GM21423 (cell line): ENCODE measurements around the gene PAM.
A peak's percentile ranks its signal among the peaks of the same experiment; 100 is the strongest.

Experiments used
- ATAC-seq: cut with Tn5 transposase; IDR thresholded peaks from one replicate; pipeline ENCODE4 v1.9.1; 2021; ENCODE audit warnings: mild to moderate bottlenecking, moderate library complexity; ENCODE audit not compliant: unreplicated experiment

PAM gene

DNA sequence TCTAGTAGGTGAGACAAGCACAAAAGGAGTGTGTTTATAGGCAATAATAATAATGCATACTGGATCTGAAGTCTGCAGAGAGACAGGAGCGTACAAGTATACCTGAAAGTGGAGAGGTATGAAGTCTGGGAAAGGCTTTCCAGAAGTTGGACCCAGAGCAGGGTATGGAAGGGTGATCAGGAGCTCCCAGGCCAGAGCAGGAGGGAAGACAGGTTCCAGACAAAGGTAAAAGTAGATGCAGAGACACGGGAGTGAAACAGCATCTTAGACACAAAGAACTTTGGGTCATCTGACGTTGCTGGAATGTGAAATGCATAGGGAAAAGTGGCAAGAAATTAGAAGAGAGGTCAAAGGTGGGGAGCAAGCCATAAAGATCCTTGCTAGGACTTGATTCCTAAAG, 175.1 kb downstream of the PAM start:
- ATAC-seq = no peak

DNA sequence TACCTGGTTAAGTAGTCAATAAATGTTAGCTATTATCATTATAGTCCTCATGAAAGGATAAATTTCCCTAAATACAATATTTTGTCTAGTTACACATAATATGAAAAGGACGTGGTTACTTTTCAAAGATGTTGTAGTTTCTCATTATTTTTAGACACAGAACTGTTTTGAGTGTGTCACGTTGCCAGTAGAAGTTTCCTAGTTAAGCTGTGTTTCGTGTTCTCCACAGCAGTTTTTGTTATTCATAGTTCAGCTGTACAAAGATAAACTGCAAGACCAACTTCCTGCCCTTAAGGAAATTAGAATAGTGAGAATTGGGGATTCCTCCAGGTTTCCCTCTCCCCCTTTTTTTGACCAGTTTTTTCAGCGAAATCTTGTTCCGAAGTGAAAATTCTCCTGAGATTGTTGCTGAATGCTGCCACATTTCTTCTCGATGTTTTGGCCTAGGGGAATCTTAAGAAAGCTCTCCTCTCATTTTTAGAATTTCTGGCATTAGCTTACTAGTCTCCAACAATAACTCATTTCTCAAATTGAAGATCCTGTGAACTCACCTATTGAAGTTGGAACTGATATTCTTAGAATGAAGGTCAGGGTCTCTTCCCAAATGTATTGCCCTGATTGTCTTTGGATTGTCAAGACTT, 176.1 kb downstream of the PAM start:
- ATAC-seq = no peak

DNA sequence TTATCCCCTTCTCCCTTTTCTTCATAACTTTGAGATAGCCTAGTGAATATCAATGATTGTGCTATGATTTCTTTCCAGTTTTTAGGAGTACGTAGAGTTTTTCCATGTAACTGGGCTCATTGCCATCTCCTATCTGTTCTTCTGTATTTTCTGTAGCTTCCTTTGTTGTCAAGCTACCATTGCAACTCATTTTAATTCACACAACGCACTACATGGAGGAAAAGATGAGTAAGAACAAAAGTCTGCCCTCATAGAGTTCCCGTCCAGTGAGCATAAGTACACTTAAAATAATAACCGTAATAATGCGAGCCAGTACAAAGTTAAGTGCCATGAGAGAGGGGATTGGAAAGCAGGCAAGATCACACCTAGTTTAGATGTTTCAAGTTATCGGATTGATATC, 177.7 kb downstream of the PAM start:
- ATAC-seq = no peak

DNA sequence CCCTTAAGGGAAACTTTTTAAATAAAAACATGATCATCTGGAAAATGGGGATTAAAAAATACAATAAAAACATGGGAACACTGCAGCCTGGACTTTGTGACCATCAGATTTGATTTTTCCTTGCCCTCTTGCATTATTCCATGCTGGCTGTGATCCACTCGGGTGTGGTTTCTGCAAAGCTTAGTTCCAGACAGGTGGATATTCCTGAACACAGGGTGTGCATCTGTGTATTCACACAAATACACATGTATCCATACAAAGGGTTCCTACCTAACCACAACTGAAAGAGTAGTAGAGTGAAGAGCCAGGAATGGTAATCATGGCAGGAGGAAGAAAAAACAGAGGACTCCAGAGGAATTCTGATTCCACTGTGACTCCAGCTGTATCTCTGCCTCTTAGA, 178.2 kb downstream of the PAM start:
- no peak for ATAC-seq

DNA sequence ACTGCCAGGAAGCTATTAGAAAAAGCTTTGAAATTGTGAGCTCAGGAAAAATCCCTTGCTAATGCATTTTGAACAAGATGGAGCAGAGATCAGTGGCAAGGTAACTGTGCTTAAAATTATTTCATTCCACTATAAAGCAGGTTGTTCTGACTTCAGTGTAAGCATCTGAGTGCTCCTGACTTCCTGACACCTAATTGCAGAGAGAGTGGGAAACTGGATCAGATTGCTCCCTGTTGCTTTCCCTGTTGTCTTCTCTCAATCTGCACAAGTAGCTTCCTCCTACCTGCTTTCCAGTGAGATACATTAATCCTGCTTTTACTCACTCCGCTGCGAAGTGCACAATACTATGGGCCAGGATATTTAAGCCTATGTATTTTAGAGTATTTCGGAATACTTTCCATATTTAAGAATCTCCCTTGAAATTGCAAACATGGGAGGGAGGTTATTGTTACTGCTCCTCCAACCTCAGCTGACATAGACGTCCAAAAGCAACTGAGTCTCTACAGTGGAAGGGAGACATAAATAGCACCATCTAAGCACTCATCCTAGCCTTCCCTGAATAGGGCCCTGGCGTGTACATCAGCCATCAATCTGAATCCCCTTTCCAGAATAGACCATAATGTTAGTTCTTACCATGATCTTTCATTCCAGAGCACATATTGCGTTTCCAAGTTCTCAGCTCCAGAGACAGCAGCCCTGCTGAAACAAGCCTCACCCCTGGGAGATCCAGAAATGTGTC, 178.8 kb downstream of the PAM start:
- ATAC-seq = no peak

DNA sequence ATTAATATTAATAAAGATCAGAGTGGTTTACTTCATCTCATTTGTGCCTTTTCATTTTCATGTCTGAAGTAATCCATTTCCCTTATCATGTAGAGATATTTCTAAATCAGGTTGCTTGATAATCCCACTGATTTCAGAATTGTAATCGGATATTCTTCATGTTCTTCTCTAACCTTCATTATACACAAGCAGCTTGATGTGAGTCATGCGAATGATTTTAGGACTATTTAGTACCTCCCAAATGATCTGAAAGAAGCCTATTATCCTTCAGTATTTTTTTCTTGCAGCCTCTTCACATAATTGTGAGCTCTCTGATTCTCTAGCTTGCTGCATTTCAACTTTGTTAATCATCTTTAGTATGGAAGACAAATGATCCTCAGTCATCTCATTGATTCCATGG, 182.8 kb downstream of the PAM start:
- ATAC-seq = no peak

DNA sequence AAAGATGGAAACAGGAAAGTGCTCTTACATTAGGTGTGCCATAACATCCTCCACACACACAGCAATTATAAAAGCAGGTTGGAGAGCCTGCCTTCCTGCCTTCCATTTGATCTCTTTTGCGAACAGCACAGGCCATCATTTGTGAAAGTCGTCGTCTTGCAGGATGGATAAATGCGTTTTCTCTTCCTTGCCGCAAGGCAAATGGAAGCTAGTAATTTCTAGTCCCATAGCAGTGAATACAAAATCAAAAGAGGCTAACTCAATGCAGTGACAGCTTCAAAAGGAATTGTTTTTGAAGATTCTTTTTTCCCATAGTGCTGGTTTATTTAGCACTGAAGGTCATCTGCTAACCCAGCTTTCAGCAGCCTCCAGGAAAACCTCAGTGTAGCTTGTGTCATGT, 186.0 kb downstream of the PAM start:
- ATAC-seq = no peak

DNA sequence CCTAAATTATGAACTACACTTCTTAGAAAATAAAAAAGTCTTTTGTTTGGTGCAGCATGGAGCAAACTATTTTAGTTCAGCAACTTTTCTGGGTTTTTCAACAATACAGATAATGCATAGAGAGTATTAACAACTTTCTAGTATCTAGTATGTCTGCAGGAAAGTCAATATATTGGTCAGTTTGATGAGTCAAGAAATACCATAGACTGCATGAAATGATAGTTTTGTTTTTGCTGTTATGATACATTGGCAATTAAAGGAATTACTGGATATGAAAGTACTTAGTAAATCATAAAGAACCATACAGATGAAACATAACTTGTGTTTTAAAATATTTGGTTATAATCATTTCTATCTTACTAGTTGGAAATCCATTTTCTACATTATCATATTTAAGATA, 191.3 kb downstream of the PAM start:
- no peak for ATAC-seq

DNA sequence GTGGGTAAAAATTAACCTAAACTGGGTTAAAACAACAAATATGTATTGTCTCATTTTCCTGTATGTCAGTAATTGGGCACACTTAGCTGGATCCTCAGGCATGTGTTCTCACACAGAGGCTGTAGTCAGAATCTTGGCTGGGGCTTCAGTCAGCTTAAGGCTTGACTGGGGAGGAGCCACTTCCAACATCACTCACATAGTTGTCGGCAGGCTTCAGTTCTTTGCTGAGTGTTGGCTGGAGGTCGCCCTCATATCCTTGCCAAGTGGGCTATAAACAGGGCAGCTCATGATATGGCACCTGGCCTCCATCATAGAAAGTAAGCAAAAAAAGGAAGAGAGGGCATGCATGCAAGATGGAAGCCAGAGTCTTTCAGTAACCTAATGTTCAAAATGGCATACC, 191.9 kb downstream of the PAM start:
- ATAC-seq = no peak

DNA sequence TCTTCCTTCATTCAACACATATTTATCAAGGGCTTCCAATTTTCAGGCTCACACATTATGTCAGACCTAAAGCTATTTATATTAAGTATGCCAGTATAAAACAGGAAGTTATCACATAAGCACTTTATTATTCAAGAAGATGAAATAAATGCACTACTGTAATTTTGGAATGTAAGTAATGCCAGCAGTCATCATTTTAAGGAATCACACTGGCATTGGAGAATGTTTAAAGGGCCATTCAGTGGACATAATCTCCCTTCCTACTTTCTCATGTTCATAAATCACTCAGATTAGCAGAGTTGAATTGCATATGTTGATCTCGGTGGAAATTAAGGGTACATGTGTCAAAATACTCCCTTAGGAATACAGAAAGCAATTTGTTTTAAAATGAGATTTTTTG, 200.4 kb downstream of the PAM start:
- ATAC-seq = no peak

DNA sequence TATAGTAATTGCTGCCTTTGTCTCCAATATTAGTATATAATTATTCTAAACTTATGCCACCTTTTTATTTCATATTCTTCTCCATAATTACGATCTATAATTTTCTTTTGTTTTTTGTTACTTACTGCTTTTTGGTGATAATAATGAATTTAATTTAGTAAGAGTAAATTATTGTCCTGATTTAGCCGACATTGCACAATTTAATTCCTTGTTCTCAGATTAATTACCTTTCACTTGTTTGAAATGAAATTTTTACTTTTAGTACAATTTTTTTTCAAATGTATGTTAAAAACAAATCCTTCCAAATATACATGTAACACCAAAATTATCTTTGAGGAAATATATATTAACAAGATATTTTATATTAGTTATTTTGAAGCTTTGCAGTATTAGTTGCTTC, 201.5 kb downstream of the PAM start:
- ATAC-seq = no peak

DNA sequence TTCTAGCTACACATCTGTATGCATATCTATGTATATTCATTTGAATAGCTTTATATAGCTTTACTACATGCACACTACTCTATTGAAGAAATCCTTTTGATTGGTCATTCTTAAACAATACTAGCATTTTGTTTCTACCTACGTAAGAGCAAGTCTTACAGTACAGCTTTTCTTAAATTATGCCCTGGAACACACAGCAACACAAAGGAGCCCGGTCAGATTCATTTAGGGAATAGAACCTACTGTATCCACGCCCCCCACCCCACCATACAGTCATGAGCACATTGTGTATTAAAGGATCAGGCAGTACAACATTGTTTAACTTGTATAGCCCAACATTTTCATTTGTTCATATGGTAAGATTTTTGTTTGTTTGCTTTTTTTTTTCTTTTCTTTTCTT, 202.0 kb downstream of the PAM start:
- no peak for ATAC-seq

DNA sequence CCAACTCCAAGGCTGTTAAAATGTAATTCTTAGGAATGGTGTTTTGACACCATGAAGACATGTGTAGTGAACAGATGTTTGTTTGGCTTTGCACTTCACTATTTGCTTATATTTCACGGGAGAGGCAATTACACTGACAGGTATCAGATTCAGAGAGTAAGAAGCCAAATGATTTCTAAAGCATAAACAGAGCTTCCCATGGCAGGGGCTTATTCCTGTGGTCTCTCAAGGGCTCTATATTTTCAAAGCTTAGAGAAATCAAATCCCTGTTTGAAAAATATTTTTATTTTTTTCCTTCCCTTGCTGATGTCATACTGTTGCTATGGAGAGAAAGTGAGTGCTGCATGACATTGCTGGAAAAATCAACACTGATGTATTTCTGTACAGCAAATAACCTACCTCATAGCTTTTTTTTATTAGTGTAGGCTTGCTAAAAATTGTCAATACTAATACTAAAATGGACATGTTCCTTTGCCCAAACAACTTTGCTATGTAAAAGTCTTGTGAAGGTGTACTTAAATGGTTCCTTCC, 203.4 kb downstream of the PAM start:
- ATAC-seq = no peak

DNA sequence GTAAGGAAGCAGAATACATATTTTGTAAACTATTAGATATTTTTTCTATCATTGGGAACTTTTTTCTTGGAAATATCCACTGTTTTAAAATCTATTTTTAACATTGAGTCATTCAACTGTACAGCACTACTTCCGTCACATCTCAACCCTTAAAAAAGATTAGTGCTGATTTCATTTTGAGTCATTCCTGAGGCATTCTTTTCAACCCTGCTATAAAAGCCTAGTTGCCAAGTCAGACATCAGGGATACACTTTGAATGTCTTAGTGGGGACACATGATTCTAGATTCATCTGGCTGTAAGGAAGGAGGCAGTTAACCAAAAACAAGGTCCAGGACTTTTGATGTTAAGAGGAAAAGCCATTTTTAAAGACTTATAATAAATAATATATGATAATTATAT, 203.9 kb downstream of the PAM start:
- peak; percentile 49 for ATAC-seq

DNA sequence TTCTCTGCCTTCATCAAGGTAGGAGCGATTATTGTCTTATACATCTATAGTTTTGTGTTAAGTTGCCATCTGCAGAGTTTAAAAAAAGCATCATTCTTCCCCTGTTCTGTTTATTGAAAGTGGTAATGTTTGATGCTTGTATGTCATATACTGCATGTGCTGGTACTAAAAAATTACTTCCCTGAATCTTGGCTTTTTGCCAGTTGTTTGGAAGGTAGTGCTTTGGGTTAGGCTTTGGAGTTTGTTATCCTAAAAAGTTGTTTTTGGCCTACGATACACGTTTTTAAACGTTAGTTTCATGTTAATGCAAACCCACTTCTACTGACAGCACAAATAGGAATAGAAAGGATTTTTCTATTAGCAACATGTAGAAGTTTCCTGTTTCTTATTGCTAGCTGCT, 206.6 kb downstream of the PAM start:
- no peak for ATAC-seq

DNA sequence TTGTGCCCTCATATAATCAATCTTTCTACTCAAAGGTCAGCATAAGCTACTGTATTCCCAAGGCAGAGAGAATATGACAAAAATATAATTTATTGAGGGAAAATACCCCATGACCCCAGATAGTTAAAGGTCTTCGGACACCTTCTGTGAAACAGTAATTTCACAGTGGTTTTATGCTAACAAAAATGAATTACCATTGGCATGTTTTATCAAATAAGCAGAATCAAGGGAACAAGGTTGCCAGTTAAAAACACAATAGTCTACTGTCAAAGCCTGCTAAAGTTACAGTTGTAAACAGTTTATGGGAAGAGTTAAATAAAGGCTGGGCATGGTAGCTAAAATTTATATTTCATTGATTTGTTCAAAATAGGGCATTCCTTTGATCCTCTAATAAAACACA, 210.5 kb downstream of the PAM start:
- no peak for ATAC-seq

DNA sequence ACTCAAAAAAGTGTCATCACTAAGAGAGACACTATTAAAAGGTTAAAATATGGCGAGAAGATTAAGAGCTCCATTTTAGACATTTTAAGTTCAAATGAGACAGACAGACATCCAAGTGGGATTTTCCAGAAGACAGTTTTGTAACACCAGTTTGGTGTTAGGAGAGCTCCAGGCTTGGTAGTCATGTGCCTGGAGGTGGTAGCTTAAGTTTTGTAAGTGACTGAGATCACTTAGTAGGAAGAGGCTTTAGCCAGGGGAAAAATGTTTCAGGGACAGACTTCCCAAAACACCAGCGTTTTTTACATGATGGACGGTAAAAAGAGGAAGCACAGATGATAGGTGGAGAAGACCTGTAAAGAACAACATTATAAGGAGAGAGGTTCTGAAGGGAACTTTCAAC, 214.5 kb downstream of the PAM start:
- no peak for ATAC-seq

DNA sequence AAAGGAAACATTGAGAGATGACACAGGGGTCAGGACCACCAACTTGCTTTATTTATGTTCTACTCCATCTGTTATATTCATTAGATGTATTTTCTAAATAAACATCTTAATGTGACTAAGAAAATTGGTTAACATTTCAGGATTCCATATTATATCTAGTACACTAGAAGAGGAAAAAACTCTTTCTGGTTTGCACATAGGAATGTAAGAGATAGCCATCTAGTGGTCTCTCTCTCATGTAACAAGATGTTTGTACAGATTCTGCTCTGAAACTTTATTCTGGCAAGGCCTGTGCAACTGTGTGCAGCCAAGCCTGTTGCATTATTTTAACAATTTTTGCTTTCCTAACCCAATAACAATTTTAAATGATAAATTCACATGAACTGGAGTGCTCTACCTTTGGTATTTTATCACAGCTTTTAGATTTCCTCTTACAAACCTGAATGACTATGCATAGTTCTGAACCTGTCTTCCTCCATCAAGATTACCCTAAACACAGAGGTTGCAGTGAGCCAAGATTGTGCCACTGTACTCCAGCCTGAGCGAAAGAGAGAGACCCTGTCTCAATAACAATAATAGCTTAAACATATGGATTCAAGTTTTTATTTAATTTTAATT, 216.7 kb downstream of the PAM start:
- ATAC-seq = no peak

DNA sequence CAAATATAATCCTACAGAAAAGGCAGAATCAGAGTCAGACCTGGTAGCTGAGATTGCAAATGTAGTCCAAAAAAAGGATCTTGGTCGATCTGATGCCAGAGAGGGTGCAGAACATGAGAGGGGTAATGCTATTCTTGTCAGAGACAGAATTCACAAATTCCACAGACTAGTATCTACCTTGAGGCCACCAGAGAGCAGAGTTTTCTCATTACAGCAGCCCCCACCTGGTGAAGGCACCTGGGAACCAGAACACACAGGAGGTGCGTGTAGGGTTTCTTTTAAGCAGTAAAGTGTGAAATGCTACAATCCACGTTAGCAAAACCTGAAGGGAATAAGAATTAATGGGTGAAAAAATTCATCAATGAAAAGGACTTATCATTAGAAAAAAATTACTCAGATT, 219.1 kb downstream of the PAM start:
- no peak for ATAC-seq

DNA sequence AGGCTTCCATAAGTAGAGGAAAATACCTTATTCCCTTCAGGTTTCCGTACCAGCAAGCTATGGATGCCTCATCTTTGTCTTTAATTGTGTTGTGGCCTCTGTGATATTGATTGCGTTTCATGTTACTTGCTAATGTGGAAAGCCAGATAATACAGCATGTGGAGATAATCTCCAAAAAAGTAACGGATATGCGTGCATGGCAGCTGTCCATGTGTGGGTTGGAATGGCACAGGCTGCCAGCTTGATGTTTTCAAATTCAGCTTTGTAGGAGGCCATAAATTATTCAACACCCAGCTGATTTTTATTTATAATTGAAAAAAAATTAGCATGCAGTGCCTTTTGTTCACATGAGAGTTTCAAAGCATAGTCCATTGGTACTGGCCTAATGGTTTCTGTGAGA, 219.9 kb downstream of the PAM start:
- ATAC-seq = no peak

DNA sequence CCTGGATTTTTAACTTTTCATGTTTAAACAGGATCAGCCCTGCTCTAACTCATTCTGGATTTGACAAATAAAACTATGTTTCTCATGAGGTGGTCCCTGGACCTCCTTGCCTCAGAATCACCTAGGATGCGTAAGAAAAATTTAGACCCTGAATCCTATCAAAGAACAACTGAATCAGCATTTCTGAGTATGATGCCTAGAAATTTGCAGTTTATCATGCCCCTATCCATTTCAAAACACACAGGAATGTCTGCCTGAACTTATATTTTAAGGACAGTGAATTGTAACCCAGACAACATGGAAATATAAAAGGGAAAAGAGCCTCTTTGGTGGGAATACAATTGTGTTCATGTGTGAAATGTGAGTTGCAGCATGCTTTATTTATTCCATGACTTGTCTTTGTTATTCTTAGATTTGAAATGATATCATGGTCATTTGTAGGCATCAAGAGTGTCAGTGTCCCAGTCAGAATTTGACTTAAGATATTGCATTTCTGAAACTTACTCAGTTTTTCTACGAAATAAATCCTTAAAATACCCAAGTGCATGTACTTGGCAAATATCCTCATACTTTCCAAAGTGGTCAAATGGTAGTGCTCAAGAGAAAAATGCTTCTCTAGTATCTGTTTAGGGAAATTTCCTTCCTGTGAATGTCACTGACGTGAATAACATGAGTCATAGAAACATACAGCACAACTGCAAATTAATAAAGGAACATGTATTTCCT, 220.5 kb downstream of the PAM start:
- ATAC-seq = no peak
